GM21423 (cell line): ENCODE measurements around the gene PLSCR2.
A peak's percentile ranks its signal among the peaks of the same experiment; 100 is the strongest.
"Not testable (repeated sequence)": the region's sequence is repeated elsewhere in the genome, so short reads cannot be mapped to it uniquely, and the experiment has no call there.

Experiments
- ATAC-seq: cut with Tn5 transposase; IDR thresholded peaks from one replicate; pipeline ENCODE4 v1.9.1; 2021; ENCODE audit warnings: mild to moderate bottlenecking, moderate library complexity; ENCODE audit not compliant: unreplicated experiment

The PLSCR2 gene

GRCh38 chr3:146469150-146470017 is at the start of gene PLSCR2:
PLSCR2 (minus strand) TSS chr3:146469561; CDS start chr3:146459904, 9,657 bp downstream.
- ATAC-seq: peak; percentile 99

GRCh38 chr3:146517684-146518435 is 48.5 kb upstream of the PLSCR2 start:
- no peak for ATAC-seq

GRCh38 chr3:146513386-146514051 is 44.2 kb upstream of the PLSCR2 start:
- no peak for ATAC-seq

GRCh38 chr3:146511402-146512134 is 42.2 kb upstream of the PLSCR2 start:
- ATAC-seq: no peak

GRCh38 chr3:146507331-146508120 is 38.2 kb upstream of the PLSCR2 start:
- ATAC-seq: no peak

- no peak for ATAC-seq
Measured at GRCh38 chr3:146505516-146505915, 36.2 kb upstream of the PLSCR2 start.

GRCh38 chr3:146504498-146505197 is 35.3 kb upstream of the PLSCR2 start:
- ATAC-seq: no peak

- peak; percentile 93 for ATAC-seq
Measured at GRCh38 chr3:146503461-146504202, 34.3 kb upstream of the PLSCR2 start.

GRCh38 chr3:146502887-146503460 is 33.6 kb upstream of the PLSCR2 start:
- no peak for ATAC-seq

GRCh38 chr3:146501752-146502151 is 32.4 kb upstream of the PLSCR2 start:
- peak; percentile 38 for ATAC-seq

GRCh38 chr3:146499701-146500100 is 30.3 kb upstream of the PLSCR2 start:
- no peak for ATAC-seq

- ATAC-seq: no peak
Measured at GRCh38 chr3:146498002-146498736, 28.8 kb upstream of the PLSCR2 start.

GRCh38 chr3:146497145-146497843 is 27.9 kb upstream of the PLSCR2 start:
- ATAC-seq: not testable (repeated sequence)

GRCh38 chr3:146496726-146497125 is 27.4 kb upstream of the PLSCR2 start:
- ATAC-seq: no peak

- no peak for ATAC-seq
Measured at GRCh38 chr3:146496251-146496650, 26.9 kb upstream of the PLSCR2 start.

- no peak for ATAC-seq
Measured at GRCh38 chr3:146493761-146494160, 24.4 kb upstream of the PLSCR2 start.

- no peak for ATAC-seq
Measured at GRCh38 chr3:146493221-146493620, 23.9 kb upstream of the PLSCR2 start.
